Pulmonary artery endothelial cell (primary cell): ENCODE results near the gene SNN. TPM values are rescaled to one million over a fixed set of nuclear protein-coding genes. Genes with fewer than 3 reads are reported as not detected.

Experiments
- DNase-seq: peaks from one replicate; pipeline ENCODE4 v3.0.0-alpha.2; 2011; ENCODE audit warnings: low read depth, low spot score
- total RNA-seq: library from RNA; depleted of rRNA; stranded (reverse); fragments of >200 nt; gene quantifications from 2 replicates; pipeline ENCODE4 v1.2.3, GENCODE V29; 2014

The SNN gene
- total RNA-seq, 1 donor from 2014 or later, result 30.1 TPM

DNA sequence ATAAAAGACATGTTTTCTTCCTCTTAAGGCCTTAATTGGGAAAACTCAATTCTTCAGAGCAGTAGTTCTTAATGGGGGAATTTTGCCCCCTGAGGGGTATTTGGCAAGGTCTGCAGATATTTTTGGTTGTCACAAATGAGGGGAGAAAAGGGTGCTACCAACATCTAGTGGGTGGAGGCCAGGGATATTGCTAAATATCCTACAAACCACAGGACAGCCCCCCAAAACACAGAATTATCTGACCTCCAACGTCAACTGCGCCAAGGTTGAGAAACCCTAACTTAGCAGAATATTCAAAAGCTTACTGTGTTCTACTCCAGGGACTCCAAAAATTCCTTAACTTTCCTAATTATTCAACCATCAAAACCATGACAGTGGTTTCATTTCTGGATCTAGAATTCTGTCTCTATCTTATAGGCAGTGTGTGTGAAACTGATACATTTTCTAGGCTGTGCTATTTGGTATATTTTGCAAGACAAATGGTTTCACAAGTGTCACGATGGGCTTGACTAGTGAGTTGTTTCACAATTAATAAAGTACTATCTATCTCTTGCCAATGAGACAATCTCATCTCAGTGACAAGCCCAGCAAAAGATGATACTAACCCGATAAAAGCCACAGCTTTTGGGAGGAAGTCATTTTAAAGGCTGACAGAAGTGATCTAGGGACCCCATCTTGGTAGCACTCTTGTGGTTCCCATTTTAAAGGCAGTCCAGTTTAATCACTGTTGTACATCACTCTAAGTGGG, 59.7 kb downstream of the SNN start:
- no peak for DNase-seq

Other genes starting within 250 kb of the SNN start
- 0.95 and 3.0 TPM in 2 replicates for gene LITAF, start 81.5 kb upstream of the SNN start, total RNA-seq
- gene TXNDC11, start 74.4 kb downstream of the SNN start, total RNA-seq, result 23.7 and 31.4 TPM in 2 replicates
- gene ZC3H7A, start 128.8 kb downstream of the SNN start, total RNA-seq, result 27.6 and 32.2 TPM in 2 replicates
- gene RSL1D1, start 183.1 kb downstream of the SNN start, total RNA-seq, result 63.6 and 94.2 TPM in 2 replicates
- 63.0 and 89.4 TPM in 2 replicates for gene GSPT1, start 247.5 kb downstream of the SNN start, total RNA-seq